Breast epithelium (tissue), 4 donors: ENCODE data around the gene CACNB1. TPM values are rescaled to one million over a fixed set of nuclear protein-coding genes. Genes with fewer than 3 reads are reported as not detected.

Experiments
- DNase-seq, 2 donors: peaks; one replicate each; pipeline ENCODE4 v3.0.0-alpha.2; 2019; ENCODE audit warnings: low spot score in 2 of 2
- H3K27ac ChIP-seq, 2 donors: fragments of 200-600 bp; sonication (generic) in 1 of 2; one replicate each; pipeline ENCODE4 v1.5.1; 2016 to 2019; ENCODE audit warnings: mild to moderate bottlenecking in 1 of 2
- H3K27me3 ChIP-seq, 2 donors: fragments of 200-600 bp; sonication (generic) in 1 of 2; one replicate each; pipeline versions ENCODE4 v1.5.1 to v1.6.0; 2017 to 2019; ENCODE audit warnings: control low read depth in 1 of 2, mild to moderate bottlenecking in 1 of 2
- H3K36me3 ChIP-seq: fragments of 200-600 bp; one replicate; pipeline ENCODE4 v1.5.1; 2019
- H3K4me1 ChIP-seq, 2 donors: fragments of 200-600 bp; sonication (generic); one replicate each; pipeline ENCODE4 v1.5.1; 2016 to 2019; ENCODE audit warnings: control low read depth in 1 of 2
- H3K4me3 ChIP-seq, 3 donors: fragments of 200-600 bp; sonication (generic); 1 replicate in 2 of 3; 2 replicates in 1 of 3; pipeline ENCODE4 v1.5.1; 2016 to 2019; ENCODE audit warnings: mild to moderate bottlenecking in 3 of 3, moderate library complexity in 2 of 3
- H3K9me3 ChIP-seq, 2 donors: fragments of 200-600 bp; sonication (generic) in 1 of 2; one replicate each; pipeline ENCODE4 v1.5.1; 2016 to 2019; ENCODE audit warnings: control low read depth in 1 of 2
- CTCF ChIP-seq, 3 donors: fragments of 450-650 bp; IDR thresholded peaks; one replicate each; pipeline ENCODE4 v1.5.1; 2016 to 2017; ENCODE audit warnings: antibody characterized with exemption in 3 of 3, mild to moderate bottlenecking in 3 of 3, moderate library complexity in 3 of 3
- POLR2A ChIP-seq: fragments of 450-650 bp; IDR thresholded peaks from one replicate; pipeline ENCODE4 v1.6.1; 2016; ENCODE audit warnings: antibody characterized with exemption, mild to moderate bottlenecking, moderate library complexity
- POLR2AphosphoS5 ChIP-seq, 3 donors: sonication (generic); formaldehyde crosslinking; IDR thresholded peaks; one replicate each; pipeline ENCODE4 v1.6.1; 2017; ENCODE audit warnings: antibody characterized with exemption in 3 of 3
- intact Hi-C: fragments of 100-400 bp; cut with DNase I; formaldehyde crosslinking; loops from one replicate; pipeline ENCODE4 v1.15.1; 2023; ENCODE audit warnings: low total_unique reads
- total RNA-seq, 3 donors: library from RNA; depleted of rRNA; stranded (reverse); fragments of >200 nt; gene quantifications; one replicate each; pipeline ENCODE4 v1.1.0, GENCODE V29; 2016

The CACNB1 gene
- total RNA-seq, 3 donors from 2014 or later, result 12.8 to 21.2 (median 13.9) TPM

GRCh38 chr17:39195568-39196160 is 1.8 kb downstream of the CACNB1 start:
- Histone ChIP-seq H3K27ac (peak overlapping the region; percentile 54 to 97), H3K4me3 (peak overlapping the region in 1 of 3 donors; percentile 93), H3K4me1 (peaks cover 0 to 15% of the 10 kb centered on the region in 2 donors), H3K36me3 (no peaks in the 10 kb centered on the region), H3K9me3 (no peaks in the 10 kb centered on the region), H3K27me3 (no peaks in the 10 kb centered on the region)
- TF ChIP-seq POLR2A, result no peak
- no peak for DNase-seq
- intact Hi-C loops, result no loop called here

- no peak for DNase-seq
- Histone ChIP-seq H3K27ac (peak overlapping the region; percentile 54 to 97), H3K9me3 (no peaks in the 10 kb centered on the region), H3K27me3 (no peaks in the 10 kb centered on the region), H3K4me3 (no peak overlapping the region), H3K4me1 (peaks cover 0 to 14% of the 10 kb centered on the region in 2 donors), H3K36me3 (no peaks in the 10 kb centered on the region)
- intact Hi-C loops, result no loop called here
- TF ChIP-seq CTCF (IDR thresholded peaks at IDR 0.05), result no peak
- no peak for TF ChIP-seq POLR2AphosphoS5 (IDR thresholded peaks at IDR 0.05)
- no peak for TF ChIP-seq POLR2A
Observed at GRCh38 chr17:39194985-39195524, 2.4 kb downstream of the CACNB1 start.

GRCh38 chr17:39194089-39194984 is 3.1 kb downstream of the CACNB1 start:
- Histone ChIP-seq H3K4me1 (peaks cover 0 to 14% of the 10 kb centered on the region in 2 donors), H3K27ac (peak overlapping the region in 1 of 2 donors; percentile 97), H3K36me3 (no peaks in the 10 kb centered on the region), H3K27me3 (no peaks in the 10 kb centered on the region), H3K9me3 (no peaks in the 10 kb centered on the region), H3K4me3 (no peak overlapping the region)
- intact Hi-C loops, result no loop called here
- no peak for DNase-seq
- TF ChIP-seq CTCF (IDR thresholded peaks at IDR 0.05), result no peak

GRCh38 chr17:39193346-39193745 is 4.1 kb downstream of the CACNB1 start:
- no peak for DNase-seq
- Histone ChIP-seq H3K27ac (no peak overlapping the region), H3K9me3 (no peaks in the 10 kb centered on the region), H3K27me3 (no peaks in the 10 kb centered on the region), H3K4me3 (no peak overlapping the region), H3K4me1 (peaks cover 0 to 14% of the 10 kb centered on the region in 2 donors), H3K36me3 (no peaks in the 10 kb centered on the region)
- no peak for TF ChIP-seq CTCF (IDR thresholded peaks at IDR 0.05)
- no peak for TF ChIP-seq POLR2A
- no peak for TF ChIP-seq POLR2AphosphoS5 (IDR thresholded peaks at IDR 0.05)
- intact Hi-C loops, result no loop called here

GRCh38 chr17:39192901-39193300 is 4.6 kb downstream of the CACNB1 start:
- H3K4me3 ChIP-seq, result no peak overlapping the region
- intact Hi-C loops, result no loop called here
- no peak for DNase-seq
- no peaks in the 10 kb centered on the region for H3K9me3 ChIP-seq
- H3K36me3 ChIP-seq, result no peaks in the 10 kb centered on the region
- no peak for TF ChIP-seq CTCF (IDR thresholded peaks at IDR 0.05)
- TF ChIP-seq POLR2AphosphoS5 (IDR thresholded peaks at IDR 0.05), result no peak
- no peak for TF ChIP-seq POLR2A
- no peaks in the 10 kb centered on the region for H3K27me3 ChIP-seq
- no peak overlapping the region for H3K27ac ChIP-seq
- peaks cover 0 to 12% of the 10 kb centered on the region in 2 donors for H3K4me1 ChIP-seq
